Keratinocyte (primary cell): Measurements from ENCODE around the gene EMX2. TPM values are rescaled to one million over a fixed set of nuclear protein-coding genes. Genes with fewer than 3 reads are reported as not detected.

Source experiments
- DNase-seq: peaks from one replicate; pipeline ENCODE4 v3.0.0-alpha.2; 2011; ENCODE audit warnings: low read depth, missing footprints, low spot score
- FAIRE-seq: peaks from 2 replicates; lab custom pipeline; 2011; peaks lifted over from hg19 to GRCh38; lab: Jason Lieb, UNC
- H2AFZ ChIP-seq: 2 replicates; pipeline ENCODE4 v1.6.0; 2012; ENCODE audit warnings: low read length, control low read depth, inconsistent platforms; ENCODE audit not compliant: control insufficient read depth
- H3K27ac ChIP-seq: 2 replicates; pipeline ENCODE4 v1.5.1; 2011; ENCODE audit warnings: low read length; ENCODE audit not compliant: control insufficient read depth, insufficient read depth
- H3K27me3 ChIP-seq: 3 replicates; pipeline ENCODE4 v1.6.0; 2011; ENCODE audit warnings: low read length; ENCODE audit not compliant: control insufficient read depth, insufficient read depth; ENCODE audit errors: extremely low read depth
- H3K36me3 ChIP-seq, 2 experiments: 2 replicates in 1 of 2; 3 replicates in 1 of 2; pipeline ENCODE4 v1.5.1; 2011; ENCODE audit warnings: low read length in 2 of 2, mild to moderate bottlenecking in 1 of 2; ENCODE audit not compliant: control insufficient read depth in 2 of 2, insufficient read depth in 2 of 2; ENCODE audit errors: extremely low read depth in 1 of 2
- H3K4me1 ChIP-seq: 3 replicates; pipeline ENCODE4 v1.5.1; 2011; ENCODE audit warnings: low read length; ENCODE audit not compliant: control insufficient read depth, insufficient read depth; ENCODE audit errors: extremely low read depth
- H3K4me2 ChIP-seq: 3 replicates; pipeline ENCODE4 v1.6.0; 2011; ENCODE audit warnings: low read depth, low read length; ENCODE audit not compliant: control insufficient read depth, insufficient read depth; ENCODE audit errors: extremely low read depth
- H3K4me3 ChIP-seq, 3 experiments: fragments of 200-600 bp in 1 of 3; sonication (generic) in 1 of 3; 2 replicates in 2 of 3; 3 replicates in 1 of 3; pipeline ENCODE4 v1.5.1; 2011 to 2016; ENCODE audit warnings: low read length in 3 of 3, mild to moderate bottlenecking in 3 of 3, control low read depth in 2 of 3, inconsistent platforms in 1 of 3, low read depth in 1 of 3, mixed read lengths in 1 of 3, mixed run types in 1 of 3, moderate library complexity in 1 of 3; ENCODE audit not compliant: control insufficient read depth in 2 of 3, insufficient read depth in 2 of 3; ENCODE audit errors: extremely low read depth in 1 of 3
- H3K79me2 ChIP-seq: 2 replicates; pipeline ENCODE4 v1.6.0; 2012; ENCODE audit warnings: low read length; ENCODE audit not compliant: control insufficient read depth, insufficient read depth
- H3K9ac ChIP-seq: 3 replicates; pipeline ENCODE4 v1.6.0; 2011; ENCODE audit warnings: low read length; ENCODE audit not compliant: control insufficient read depth, insufficient read depth; ENCODE audit errors: extremely low read depth
- H3K9me1 ChIP-seq: 3 replicates; pipeline ENCODE4 v1.6.0; 2011; ENCODE audit warnings: low read length; ENCODE audit not compliant: control insufficient read depth, insufficient read depth; ENCODE audit errors: extremely low read depth
- H3K9me3 ChIP-seq: 2 replicates; pipeline ENCODE4 v1.5.1; 2012; ENCODE audit warnings: low read depth, low read length; ENCODE audit not compliant: control insufficient read depth
- H4K20me1 ChIP-seq: 3 replicates; pipeline ENCODE4 v1.6.0; 2011; ENCODE audit warnings: low read length; ENCODE audit not compliant: control insufficient read depth, insufficient read depth; ENCODE audit errors: extremely low read depth
- CTCF ChIP-seq, 3 experiments: IDR thresholded peaks in 1 of 3; conservative IDR thresholded peaks in 1 of 3; optimal IDR thresholded peaks in 1 of 3; 2 replicates in 2 of 3; 3 replicates in 1 of 3; pipeline versions ENCODE3 to v1.5.1; 2011; ENCODE audit warnings: low read length in 3 of 3, mild to moderate bottlenecking in 3 of 3, moderate library complexity in 2 of 3, control low read depth in 1 of 3, inconsistent platforms in 1 of 3; ENCODE audit not compliant: insufficient read depth in 2 of 3; ENCODE audit errors: extremely low read depth in 1 of 3
- EZH2 ChIP-seq: IDR thresholded peaks from one replicate; pipeline ENCODE4 v1.6.1; 2012; ENCODE audit warnings: inconsistent platforms, mild to moderate bottlenecking, low read length, moderate library complexity
- dilution Hi-C: fragments of 300-500 bp; cut with MboI; formaldehyde crosslinking; loops from one replicate; pipeline ENCODE4 v1.7.0; 2020; ENCODE audit warnings: low sequenced_read_pairs; ENCODE audit not compliant: extremely low pct_ligation_motif_present
- polyA plus RNA-seq, 5 experiments: library from polyadenylated mRNA; depleted of rRNA in 3 of 5; stranded (reverse) in 3 of 5; stranded (forward) in 1 of 5; unstranded in 1 of 5; fragments of >200 nt; gene quantifications; 1 replicate in 1 of 5; 2 replicates in 3 of 5; 3 replicates in 1 of 5; pipeline versions ENCODE4 v1.2.1 to v1.2.3, GENCODE V29; 2011 to 2012; ENCODE audit warnings: missing spikeins in 2 of 5, low read depth in 1 of 5, low replicate concordance in 1 of 5

The EMX2 gene
- polyA plus RNA-seq, 1 donor (not counting 4 experiments of a cell fraction or from before 2014, with no cell fraction given): 2.8 TPM

- no peak overlapping the region for H3K9ac ChIP-seq
- peaks cover 47% of the 10 kb centered on the region for H3K27me3 ChIP-seq
- no peak overlapping the region for H3K27ac ChIP-seq
- H3K4me1 ChIP-seq: peaks cover 7% of the 10 kb centered on the region
- H3K79me2 ChIP-seq: no peaks in the 10 kb centered on the region
- H3K36me3 ChIP-seq: no peaks in the 10 kb centered on the region
- DNase-seq (no peak), FAIRE-seq (no peak)
- no peak for TF ChIP-seq CTCF (optimal IDR thresholded peaks at IDR 0.05 in 1 of 3, IDR thresholded peaks at IDR 0.05 in 1 of 3, conservative IDR thresholded peaks at IDR 0.05 in 1 of 3; ENCODE audit: extremely low read depth in 1 of 3, insufficient read depth in 2 of 3, low read length in 3 of 3)
- TF ChIP-seq EZH2: no peak
- H3K9me3 ChIP-seq: no peaks in the 10 kb centered on the region
- dilution Hi-C loops: no loop called here
- H4K20me1 ChIP-seq: no peaks in the 10 kb centered on the region
- no peaks in the 10 kb centered on the region for H3K9me1 ChIP-seq
- H3K4me3 ChIP-seq: no peak overlapping the region
- no peak overlapping the region for H2AFZ ChIP-seq
- no peak overlapping the region for H3K4me2 ChIP-seq
Measured at GRCh38 chr10:117555017-117555416, 12.5 kb downstream of the EMX2 start.

- Histone ChIP-seq H3K9ac (no peak overlapping the region), H3K36me3 (no peaks in the 10 kb centered on the region), H3K9me3 (no peaks in the 10 kb centered on the region), H2AFZ (no peak overlapping the region), H3K4me2 (no peak overlapping the region), H3K4me1 (peaks cover 7% of the 10 kb centered on the region), H3K27ac (no peak overlapping the region), H3K4me3 (no peak overlapping the region), H3K79me2 (no peaks in the 10 kb centered on the region), H4K20me1 (no peaks in the 10 kb centered on the region), H3K9me1 (no peaks in the 10 kb centered on the region), H3K27me3 (peaks cover 47% of the 10 kb centered on the region)
- no peak for FAIRE-seq
- TF ChIP-seq CTCF (optimal IDR thresholded peaks at IDR 0.05 in 1 of 3, IDR thresholded peaks at IDR 0.05 in 1 of 3, conservative IDR thresholded peaks at IDR 0.05 in 1 of 3; ENCODE audit: extremely low read depth in 1 of 3, insufficient read depth in 2 of 3, low read length in 3 of 3): no peak
- no peak for TF ChIP-seq EZH2
- dilution Hi-C loops: no loop called here
- no peak for DNase-seq
Measured at GRCh38 chr10:117555863-117556262, 13.3 kb downstream of the EMX2 start.
